ENCODE measurements around the gene NR2F1-AS1. TPM values are rescaled to one million over a fixed set of nuclear protein-coding genes. Genes with fewer than 3 reads are reported as not detected.

Gene NR2F1-AS1
- total RNA-seq, 1 donor from 2014 or later: 19.0 TPM

- Mint-ChIP-seq H3K4me3 (no peak overlapping the region), H3K27ac (no peak overlapping the region), H3K27me3 (peaks cover 2% of the 10 kb centered on the region), H3K9me3 (no peaks in the 10 kb centered on the region), H3K4me1 (ENCODE audit: unreplicated experiment) (peaks cover 15% of the 10 kb centered on the region), H3K36me3 (no peaks in the 10 kb centered on the region)
- no peak for TF ChIP-seq CTCF (conservative IDR thresholded peaks at IDR 0.05)
- no peak for DNase-seq (ENCODE audit: extremely low spot score, unreplicated experiment)
Measured at GRCh38 chr5:93360436-93361088, 220.5 kb downstream of the NR2F1-AS1 start.

GRCh38 chr5:93359960-93360305 is 221.1 kb downstream of the NR2F1-AS1 start:
- Mint-ChIP-seq H3K4me1 (ENCODE audit: unreplicated experiment) (peaks cover 15% of the 10 kb centered on the region), H3K27ac (no peak overlapping the region), H3K27me3 (peaks cover 2% of the 10 kb centered on the region), H3K36me3 (no peaks in the 10 kb centered on the region), H3K9me3 (no peaks in the 10 kb centered on the region), H3K4me3 (no peak overlapping the region)
- DNase-seq (ENCODE audit: extremely low spot score, unreplicated experiment): no peak
- TF ChIP-seq CTCF (conservative IDR thresholded peaks at IDR 0.05): no peak

Other genes starting within 250 kb of the NR2F1-AS1 start
- 6.6 and 126 TPM in 2 replicates for gene NR2F1, start 2.0 kb upstream of the NR2F1-AS1 start, total RNA-seq (ENCODE audit: low replicate concordance)
- 0.29 and 0.51 TPM in 2 replicates for gene POU5F2, start 160.4 kb upstream of the NR2F1-AS1 start, total RNA-seq (ENCODE audit: low replicate concordance)

All from type B pancreatic cell (in vitro differentiated cells).